HG02943 (cell line): ENCODE measurements around the gene PIP4K2A.

ENCODE experiments used
- ATAC-seq: cut with Tn5 transposase; IDR thresholded peaks from one replicate; pipeline ENCODE4 v1.9.1; 2021; ENCODE audit warnings: mild to moderate bottlenecking, low read depth, moderate library complexity; ENCODE audit not compliant: unreplicated experiment

PIP4K2A gene

GRCh38 chr10:22606164-22606614 lies 108.2 kb downstream of the PIP4K2A start:
- ATAC-seq: peak; percentile 95

DNA sequence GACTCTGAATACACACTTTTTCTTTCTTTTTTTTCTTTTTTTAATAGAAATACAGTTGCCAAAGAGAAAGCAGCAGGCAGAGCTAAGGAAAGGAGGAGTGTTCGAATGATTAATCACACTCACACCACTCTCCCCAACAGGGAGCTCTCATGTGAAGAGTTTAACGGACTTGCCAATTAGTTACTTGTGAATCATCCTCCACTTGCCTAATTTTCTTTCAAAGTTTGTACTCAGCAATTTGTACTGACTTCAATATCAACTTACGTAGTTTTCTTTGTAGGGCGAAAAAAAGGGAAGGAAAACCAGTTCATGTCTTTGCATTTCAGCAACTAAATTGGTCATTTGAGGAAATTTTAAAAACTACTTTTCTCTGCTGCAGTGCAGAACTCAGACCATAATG lies 109.2 kb downstream of the PIP4K2A start:
- no peak for ATAC-seq

GRCh38 chr10:22604344-22605126 lies 109.8 kb downstream of the PIP4K2A start:
- no peak for ATAC-seq

DNA sequence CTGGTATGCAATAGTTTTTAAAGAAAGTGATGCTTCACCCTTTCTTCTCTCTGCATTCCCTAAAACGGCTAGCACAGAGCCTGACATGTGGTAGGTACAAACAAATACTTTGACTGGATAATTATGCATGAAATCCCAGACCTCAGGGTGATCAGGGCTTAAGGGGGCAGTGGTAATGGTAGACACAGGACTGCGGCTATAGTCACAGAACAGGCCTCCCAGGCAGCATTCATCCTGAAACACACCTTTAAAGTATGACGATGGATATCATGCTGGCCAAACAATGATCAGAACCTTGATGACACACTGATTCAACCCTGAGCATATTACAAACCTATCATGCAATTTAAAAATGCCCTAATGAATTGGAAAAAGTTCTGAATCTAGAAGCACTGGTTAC lies 110.8 kb downstream of the PIP4K2A start:
- ATAC-seq: no peak

DNA sequence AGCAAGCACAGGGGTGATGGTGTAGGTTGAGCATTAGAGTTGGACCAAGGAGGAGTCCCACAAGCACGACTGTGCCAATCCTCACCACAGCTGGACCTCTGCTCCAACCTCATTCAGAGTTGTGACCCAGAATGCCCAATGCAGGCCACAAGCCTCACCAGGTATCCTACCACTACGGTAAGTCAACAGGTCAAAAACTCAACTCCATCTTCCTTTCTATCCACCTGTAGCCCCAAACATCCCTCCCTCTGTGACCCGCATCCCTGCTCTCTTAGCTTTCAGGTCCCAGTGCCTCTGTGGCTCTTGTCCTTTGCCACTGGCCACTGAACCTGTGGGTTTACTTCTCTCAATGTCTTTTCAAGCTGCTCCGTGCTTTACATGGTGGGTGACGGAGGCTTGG lies 112.8 kb downstream of the PIP4K2A start:
- no peak for ATAC-seq

- ATAC-seq: no peak
These were observed 114.6 kb downstream of the PIP4K2A start for GRCh38 chr10:22599636-22600228.

- no peak for ATAC-seq
These were observed 115.3 kb downstream of the PIP4K2A start for GRCh38 chr10:22599048-22599561.

GRCh38 chr10:22598478-22598877 lies 115.9 kb downstream of the PIP4K2A start:
- no peak for ATAC-seq

GRCh38 chr10:22597138-22597537 lies 117.2 kb downstream of the PIP4K2A start:
- peak; percentile 49 for ATAC-seq

DNA sequence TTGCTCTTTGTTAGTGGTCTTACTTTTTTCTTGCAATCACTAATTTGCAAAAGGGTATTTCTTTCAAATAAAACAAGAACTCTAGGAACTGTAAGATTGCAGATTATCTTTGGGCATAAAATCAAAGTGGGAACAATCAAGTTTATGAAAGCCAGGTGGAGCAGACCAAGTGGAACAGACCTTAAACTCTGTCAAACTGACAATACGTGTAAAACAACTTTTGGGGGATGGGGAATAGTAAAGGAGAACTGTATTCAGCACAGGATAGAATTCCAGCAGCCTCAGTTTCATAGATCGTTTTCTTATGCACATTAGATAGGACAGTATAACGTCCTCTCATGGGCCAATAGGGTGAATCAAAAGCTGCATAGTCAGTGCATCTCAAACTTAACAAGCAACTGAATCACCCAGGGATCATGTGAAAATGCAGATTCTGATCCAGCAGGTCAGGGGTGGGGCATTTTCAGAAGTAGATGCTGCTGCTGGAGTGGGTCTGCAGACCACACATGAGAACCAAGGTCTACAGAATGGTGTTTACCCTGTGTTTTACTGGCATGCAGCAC lies 120.7 kb downstream of the PIP4K2A start:
- no peak for ATAC-seq

DNA sequence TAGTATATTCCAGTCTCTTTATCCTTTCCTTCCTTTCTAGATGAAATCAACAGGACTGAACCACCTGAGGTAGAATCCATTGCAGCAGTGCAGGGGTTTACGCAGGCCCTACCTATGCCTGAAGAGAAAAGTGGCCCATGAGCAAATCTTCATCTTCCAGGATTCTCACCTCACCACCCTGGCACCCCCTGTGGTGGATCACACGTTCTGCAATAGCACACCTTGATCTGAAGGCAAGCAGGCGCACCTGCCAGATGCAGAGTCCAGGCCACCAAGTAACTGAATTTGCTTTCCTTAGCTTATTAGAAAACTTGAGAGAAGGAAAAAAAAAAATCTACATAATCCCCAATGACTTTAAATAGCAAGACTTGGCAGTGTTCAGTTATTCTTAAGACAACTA lies 121.4 kb downstream of the PIP4K2A start:
- ATAC-seq: no peak

DNA sequence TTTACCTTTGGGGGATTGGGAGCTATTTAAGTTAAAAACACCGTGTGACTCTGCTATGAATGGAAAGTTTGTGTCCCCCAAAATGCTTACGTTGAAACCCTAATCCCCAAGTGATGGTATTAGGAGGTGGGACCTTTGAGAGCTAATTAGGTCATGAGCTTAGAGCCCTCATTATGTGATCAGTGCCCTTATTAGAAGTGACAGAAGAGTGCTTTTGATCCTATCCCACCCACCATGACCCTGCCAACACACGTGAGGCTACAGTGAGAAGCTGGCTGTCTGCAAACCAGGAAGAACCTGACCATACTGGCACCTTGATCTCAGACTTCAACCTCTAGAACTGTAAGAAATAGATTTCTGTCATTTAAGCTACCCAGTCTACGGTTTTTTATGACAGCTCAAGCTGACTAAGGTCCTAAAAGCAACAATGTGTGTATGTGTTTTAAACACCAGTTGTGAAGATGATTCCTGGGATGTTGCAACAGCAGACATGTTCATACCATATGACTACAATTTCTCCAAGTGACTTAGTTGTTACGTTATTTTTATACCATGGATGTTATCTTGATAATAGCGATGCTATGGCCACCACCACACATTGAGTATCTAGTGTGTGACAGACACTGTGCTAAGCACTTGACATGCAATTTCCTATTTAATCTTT lies 124.4 kb downstream of the PIP4K2A start:
- no peak for ATAC-seq

- ATAC-seq: no peak
These were observed 125.9 kb downstream of the PIP4K2A start for GRCh38 chr10:22588462-22588861.

DNA sequence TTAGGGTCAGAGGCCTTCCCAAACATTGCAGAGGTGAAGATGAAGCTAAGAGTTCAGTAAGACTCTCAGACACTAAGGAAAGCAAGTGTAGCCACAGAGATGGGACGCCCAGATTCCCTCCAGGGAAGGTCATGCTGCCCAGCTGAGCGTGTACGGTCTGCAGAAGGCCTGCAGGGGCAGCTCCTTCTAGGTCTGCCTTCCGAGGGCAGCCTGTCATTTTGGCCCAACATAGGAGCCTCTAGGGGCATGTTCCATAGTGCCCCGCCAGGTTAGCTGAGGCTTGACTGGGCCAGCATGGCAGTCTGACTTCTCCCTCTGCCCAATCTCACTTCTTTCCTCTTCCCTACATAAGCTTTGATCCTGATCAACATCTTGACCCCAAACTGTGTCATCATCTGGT lies 130.7 kb downstream of the PIP4K2A start:
- no peak for ATAC-seq

GRCh38 chr10:22581461-22581860 lies 132.9 kb downstream of the PIP4K2A start:
- ATAC-seq: no peak

- no peak for ATAC-seq
These were observed 133.7 kb downstream of the PIP4K2A start for GRCh38 chr10:22580711-22581110.

GRCh38 chr10:22579826-22580225 lies 134.6 kb downstream of the PIP4K2A start:
- no peak for ATAC-seq

- no peak for ATAC-seq
These were observed 140.4 kb downstream of the PIP4K2A start for GRCh38 chr10:22573820-22574569.

- ATAC-seq: no peak
These were observed 143.5 kb downstream of the PIP4K2A start for GRCh38 chr10:22570733-22571430.

DNA sequence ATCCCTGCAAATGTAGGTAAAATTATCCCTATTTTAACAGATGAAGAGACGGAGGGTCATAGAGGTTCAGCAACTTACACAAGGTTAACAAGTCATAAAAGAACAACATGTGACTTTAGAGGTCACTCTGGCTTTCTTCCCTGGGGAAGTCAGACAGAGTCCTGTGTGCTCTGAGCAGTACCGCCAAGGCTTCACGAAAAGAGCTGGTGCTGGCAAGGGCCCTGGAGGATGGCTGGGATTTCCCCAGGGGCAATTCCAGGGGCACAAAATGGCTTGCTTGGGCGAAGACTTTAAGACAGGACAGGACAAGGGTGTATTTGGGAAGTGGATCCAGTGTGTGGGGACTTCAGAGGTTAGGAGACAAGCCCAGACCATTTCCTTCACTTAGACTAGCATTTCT lies 144.1 kb downstream of the PIP4K2A start:
- no peak for ATAC-seq
